ENCODE data around the gene H3-3A.
"Not testable (repeated sequence)": the region's sequence is repeated elsewhere in the genome, so short reads cannot be mapped to it uniquely, and the experiment has no call there.

Gene H3-3A

DNA sequence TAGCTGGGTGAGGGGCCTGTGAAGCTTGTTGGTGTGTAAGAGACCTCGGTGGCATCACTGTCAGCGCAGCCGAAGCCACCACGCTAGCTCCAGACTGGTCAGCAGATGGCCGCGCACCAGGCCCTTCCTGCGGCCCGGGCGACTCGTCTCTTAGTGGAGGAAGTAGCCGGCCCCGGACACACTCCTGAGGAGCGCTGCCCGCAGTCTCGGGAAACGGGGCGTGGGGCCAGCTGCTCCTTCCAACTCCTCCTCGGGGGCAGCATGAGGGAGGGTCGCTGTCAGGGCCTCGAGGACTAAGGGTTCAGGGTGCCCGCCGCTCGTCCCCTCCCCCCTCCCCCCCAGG, 20.4 kb downstream of the H3-3A start:
- H3K27ac ChIP-seq = peak overlapping the region; percentile 29
- no peak for DNase-seq (ENCODE audit: low read depth, low spot score)

DNA sequence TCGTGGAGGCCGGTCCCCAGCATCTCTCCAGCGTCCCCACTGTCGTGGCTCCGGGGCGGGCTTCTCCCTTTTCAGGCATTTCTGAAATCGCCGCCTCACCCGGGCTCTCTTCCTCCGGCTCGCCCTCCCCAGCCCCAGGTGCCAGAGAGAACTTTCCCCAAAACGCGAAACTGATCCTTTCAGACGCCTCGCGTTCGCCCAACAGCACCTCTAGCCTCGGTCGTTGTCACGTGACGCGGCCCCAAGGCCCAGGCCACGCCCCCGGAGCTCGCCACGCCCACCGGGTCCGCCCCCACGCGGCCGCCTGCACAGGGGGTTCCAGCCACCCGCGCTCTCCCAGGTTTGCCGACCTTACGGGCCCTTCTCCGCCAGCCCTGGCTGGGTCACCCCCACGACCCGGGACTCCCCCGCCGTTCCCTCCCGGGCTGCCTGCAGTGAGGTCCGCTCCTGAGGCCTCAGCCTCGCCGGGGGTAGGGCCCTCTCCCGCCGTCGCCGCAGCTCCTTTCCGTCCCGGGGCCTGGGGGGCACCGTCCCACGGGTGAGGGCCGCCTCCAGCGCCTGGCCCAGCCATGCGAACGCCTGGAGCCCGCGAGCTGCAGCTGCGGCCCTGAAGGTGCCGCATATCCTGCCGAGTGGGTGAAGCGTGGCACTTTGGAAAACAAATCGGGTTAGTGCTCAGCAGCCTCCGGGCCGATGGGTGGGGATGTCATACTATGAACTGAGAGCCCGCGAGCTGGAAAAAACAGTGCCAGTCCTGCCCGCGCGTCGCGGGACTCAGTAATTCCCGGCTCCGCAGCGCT, 21.0 kb downstream of the H3-3A start:
- peak overlapping the region; percentile 29 for H3K27ac ChIP-seq
- DNase-seq (ENCODE audit: low read depth, low spot score) = no peak

DNA sequence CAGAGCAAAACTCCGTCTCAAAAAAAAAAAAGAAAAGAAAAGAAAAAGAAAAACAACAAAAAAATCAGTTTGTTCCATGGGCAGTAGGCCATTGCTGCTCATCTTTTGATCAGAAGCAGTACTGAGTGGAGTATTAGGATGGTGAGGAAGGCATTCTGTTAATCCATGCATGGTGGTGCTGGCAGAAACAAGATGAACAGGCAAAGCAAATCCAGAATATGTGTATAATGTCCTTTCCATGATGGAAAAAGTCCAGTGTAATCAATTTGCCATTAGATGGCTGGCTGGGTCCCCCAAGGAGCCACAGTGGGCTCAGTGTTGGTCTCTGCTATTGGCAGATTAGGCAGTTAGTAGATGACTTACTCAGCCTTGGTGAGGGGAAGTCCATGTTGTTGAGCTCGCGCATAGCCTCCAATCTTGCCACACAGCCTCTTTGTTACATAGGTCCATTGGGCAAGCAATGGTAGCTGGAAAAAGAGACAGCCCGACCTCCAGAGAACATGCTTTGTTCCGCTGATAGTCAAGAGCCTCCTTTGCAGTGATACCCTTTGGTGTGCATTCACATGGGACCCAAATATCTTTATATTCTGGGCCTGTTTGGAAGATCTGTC, 23.3 kb downstream of the H3-3A start:
- DNase-seq (ENCODE audit: low read depth, low spot score) = no peak
- H3K27ac ChIP-seq = no peak overlapping the region

DNA sequence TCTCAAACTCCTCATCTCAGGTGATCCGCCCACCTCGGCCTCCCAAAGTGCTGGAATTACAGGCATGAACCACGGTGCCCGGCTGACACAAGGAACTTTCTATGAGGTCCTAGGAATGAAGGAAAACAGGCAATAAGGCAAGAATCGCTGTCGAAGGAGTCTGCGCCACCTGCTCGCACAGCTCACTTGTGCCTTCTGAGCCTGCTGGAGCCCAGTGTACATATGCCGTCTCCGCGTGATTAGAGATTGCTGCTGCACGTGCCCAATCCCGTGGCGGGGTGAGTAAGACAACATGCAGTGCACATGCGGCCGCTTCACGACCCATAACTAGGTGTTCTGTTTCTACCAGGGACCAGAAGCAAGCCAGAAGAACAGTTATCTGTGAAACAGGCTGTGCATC, 24.3 kb downstream of the H3-3A start:
- no peak overlapping the region for H3K27ac ChIP-seq
- no peak for DNase-seq (ENCODE audit: low read depth, low spot score)

DNA sequence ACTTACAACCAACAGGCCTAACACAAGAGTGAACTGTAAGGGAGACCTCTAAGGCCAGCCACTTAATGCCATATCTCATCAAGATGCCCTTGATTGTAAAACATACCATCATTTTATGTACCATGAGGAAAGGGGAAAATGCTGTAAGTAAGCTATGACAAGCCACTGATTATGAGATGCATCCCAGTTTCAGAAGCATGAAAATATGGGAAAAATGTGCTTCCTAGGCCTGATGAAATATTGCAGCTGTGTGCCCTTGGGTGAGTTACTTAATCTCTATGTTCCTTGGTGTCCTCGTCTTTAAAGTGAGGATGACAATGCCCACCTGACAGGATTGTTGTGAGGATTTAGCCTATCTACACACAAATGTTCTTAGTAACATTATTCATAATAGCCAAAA, 28.9 kb downstream of the H3-3A start:
- DNase-seq (ENCODE audit: low read depth, low spot score) = no peak
- H3K27ac ChIP-seq = no peak overlapping the region

DNA sequence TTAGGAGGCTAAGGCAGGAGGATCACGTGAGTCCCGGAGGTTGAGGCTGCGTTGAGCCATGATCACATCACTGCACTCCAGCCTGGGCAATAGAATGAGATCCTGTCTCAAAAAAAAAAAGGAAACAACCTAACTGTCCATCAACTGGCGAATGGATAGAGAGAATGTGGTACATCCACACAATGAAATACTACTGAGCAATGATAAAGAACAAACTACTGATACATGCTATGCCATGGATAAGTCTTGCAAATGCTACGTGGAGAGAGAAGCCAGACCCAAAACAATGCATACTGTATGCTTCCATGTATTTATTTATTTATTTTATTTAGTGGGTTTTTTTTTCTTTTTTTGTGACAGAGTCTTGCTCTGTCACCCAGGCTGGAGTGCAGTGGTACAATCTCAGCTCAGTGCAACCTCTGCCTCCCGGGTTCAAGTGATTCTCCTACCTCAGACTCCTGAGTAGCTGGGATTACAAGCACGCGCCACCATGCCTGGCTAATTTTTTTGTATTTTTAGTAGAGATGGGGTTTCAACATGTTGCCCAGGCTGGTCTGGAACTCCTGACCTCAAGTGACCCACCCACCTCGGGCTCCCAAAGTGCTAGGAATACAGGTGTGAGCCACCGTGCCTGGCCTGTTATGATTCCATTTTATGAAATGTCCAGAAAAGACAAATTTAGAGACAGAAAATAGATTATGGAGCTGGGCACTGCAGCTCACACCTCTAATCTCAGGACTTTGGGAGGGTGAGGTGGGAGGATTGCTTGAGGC, 29.7 kb downstream of the H3-3A start:
- not testable (repeated sequence) for DNase-seq (ENCODE audit: low read depth, low spot score); H3K27ac ChIP-seq

DNA sequence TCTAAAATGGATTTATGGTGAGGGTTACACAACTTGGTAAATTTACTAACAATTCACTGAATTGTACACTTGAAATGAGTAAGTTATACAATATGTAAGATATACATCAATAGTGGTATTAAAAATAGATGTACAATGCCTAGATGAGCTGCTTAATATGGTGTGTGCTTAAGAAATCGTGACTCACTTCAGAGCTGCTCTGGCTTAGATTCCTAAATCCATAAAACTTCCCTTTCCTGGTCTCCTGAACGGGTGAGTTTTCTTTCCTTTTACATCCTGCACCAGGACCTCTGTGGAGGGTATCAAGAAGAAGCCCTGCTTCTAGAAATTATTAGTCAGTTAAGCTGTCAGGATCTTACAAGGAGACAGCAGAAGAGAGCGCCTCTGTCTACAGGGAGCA, 30.4 kb downstream of the H3-3A start:
- no peak overlapping the region for H3K27ac ChIP-seq
- DNase-seq (ENCODE audit: low read depth, low spot score) = no peak

DNA sequence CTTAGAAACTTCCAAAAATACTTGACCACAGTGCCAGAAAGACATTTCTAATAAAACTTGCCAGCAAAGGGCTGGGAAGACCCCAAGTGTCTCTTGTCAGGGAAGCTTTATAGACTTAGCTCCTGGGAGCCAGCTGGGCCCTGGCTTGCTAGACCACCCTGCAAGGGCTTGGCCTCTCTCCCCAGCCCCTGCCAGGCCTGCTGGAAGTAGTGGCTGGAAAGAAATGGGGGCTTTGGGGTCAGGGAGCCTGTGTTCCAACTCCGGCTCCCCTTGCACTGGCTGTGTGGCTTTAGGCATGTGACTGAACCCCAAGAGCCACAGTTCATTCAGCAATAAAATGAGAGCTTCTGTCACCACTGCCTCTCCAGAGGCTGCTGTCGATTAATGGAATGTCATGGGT, 31.1 kb downstream of the H3-3A start:
- no peak overlapping the region for H3K27ac ChIP-seq
- no peak for DNase-seq (ENCODE audit: low read depth, low spot score)

DNA sequence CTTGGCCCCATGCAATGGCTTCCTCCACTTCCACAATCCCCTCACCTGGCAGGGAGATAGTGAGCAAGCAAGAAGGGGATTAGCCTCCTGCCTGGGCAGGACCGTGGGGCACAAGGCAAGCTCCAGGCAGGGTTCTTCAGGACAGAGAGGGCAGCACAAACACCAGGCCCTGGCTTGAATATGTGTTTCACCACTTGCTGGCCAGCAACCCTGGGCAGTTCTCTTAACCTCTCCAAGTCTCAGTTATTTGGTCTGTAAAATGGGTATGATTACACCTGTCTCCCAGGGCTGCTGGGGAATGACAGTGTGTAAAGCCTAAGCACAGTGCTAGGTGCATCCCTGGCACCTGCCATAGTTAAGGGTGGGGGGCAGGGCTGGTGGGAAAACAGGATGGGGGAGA, 31.9 kb downstream of the H3-3A start:
- no peak overlapping the region for H3K27ac ChIP-seq
- DNase-seq (ENCODE audit: low read depth, low spot score) = no peak

DNA sequence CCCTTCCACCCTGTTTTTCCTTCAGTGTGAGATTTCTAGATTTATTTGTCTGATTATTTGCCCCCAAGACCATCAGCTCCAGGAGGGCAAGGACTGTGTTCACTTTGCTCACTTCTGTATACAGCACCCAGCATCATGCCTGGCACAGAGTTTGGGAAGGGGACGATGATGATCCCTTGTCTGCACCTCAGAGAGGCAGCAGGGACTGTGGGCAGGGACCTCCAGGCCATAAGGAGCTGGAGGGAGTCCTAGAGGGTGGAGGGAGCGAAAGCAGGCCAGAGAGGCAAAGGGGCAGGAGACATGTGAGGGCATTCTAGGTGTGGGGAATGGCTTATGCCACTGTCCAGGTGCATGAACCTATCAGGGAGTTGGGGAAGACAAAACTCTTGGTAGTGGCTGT, 32.8 kb downstream of the H3-3A start:
- no peak for DNase-seq (ENCODE audit: low read depth, low spot score)
- H3K27ac ChIP-seq = no peak overlapping the region

DNA sequence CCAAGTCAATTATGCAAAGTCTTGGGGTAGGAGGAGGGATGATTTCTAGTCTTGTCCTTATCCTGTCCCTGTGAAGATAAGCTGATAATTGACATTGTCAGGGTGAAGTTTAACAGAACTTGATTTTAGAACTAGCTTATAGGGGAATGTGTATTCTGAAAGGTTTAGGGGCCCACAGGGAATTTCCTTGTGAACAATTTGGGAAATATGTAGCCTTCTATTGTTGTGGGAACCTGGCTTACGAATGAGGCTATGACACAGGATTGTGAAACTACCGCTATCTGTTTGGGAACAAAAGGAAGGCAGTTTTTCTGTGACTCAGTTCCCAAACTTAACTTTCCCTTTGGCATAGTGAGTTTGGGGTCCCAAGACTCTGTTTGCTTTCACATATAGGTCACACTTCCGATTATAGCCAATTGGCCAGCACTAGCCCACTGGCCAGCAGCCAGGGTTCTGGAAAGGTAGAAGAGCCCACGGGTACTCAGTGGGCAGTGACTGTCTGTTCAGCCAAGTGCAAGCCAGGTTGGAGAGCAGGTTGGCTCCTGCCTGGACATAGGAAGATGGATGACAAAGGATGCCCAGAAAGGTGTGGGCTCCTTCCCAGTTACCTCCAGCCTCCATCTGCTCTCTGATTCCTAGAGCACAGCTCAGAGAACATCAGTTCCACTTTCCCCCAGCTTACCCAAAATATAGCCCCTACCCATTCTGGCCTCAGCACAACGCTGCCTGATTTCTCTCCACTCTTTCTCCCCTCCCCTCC, 35.5 kb downstream of the H3-3A start:
- peak overlapping the region; percentile 31 for H3K27ac ChIP-seq
- DNase-seq (ENCODE audit: low read depth, low spot score) = peak; percentile 72

DNA sequence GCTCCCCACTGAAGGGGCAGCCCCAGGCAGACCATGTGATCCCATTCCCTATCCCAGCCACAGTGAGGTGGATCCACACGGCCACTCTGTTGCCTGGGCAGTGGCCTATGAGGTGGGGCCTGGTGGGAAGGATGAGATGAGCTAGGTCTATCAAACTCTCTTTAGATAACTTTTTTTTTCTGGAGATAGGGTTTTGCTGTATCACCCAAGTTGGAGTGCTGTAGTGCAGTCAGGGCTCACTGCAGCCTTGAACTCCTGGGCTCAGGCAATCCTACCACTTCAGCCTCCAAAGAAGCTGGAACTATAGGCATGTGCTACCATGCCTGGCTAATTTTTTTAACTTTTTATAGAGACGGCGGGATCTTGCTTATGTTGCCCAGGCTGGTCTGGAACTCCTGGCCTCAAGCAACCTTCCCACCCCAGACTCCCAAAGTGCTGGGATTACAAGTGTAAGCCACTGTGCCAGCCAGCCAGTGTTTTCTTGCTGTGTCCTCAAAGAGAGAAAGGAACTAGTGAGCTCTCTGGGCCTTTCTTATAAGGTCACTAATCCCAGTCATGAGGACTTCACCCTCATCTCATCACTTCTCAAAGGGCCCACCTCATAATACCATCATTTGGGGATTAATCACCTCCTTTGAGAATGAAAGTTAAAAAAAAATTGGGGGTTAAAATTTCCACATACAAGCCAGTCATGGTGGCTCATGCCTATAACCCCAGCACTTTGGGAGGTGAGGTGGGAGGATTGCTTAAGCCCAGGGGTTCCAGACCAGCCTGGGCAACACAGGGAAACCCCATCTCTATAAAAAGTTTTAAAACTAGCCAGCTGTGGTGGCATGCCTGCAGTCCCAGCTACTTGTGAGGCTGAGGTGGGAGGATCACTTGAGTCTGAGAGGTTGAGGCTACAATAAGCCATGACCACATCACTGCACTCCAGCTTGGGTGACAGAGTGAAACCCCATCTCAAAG, 36.6 kb downstream of the H3-3A start:
- no peak for DNase-seq (ENCODE audit: low read depth, low spot score)
- no peak overlapping the region for H3K27ac ChIP-seq

DNA sequence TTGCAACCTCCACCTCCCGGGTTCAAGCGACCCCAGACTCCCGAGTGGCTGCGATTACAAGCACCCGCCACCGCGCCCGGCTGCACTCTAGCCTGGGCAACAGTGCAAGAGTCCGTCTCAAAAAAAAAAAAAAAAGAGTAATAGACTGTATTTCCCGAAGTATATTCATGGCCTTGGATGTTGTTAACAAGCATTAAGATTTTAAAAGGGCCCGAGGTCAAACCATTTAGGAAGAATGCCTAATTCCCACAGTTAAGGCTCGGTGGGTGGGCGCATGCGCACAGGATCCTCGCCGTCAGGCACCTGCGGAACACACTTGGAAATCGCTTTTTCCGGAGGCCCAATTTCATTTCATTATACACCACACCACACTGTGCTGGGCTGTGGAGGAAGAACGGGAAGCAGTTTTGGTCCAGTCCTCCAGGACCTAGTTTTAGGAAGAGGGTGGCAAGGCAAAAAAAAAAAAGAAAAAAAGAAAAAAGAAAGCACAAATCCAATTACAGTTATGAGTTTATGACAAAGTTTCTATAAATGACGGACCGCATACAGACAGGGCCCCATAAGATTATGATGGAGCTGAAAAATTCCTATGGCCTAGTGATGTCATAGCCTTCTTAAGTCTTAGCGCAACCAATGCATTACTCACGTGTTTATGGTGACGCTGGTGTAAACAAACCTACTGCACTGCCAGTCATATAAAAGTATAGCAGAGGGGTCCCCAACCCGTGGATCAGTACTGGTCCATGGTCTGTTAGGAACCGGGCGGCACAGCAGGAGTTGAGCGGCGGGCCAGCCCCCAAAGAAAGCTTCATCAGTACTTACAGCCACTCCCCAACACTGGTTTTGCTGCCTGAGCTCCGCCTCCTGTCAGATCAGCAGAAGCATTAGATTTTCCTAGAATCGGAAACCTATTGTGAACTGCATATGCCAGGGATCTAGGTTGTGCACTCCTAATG, 38.2 kb downstream of the H3-3A start:
- no peak for DNase-seq (ENCODE audit: low read depth, low spot score)
- H3K27ac ChIP-seq = no peak overlapping the region

DNA sequence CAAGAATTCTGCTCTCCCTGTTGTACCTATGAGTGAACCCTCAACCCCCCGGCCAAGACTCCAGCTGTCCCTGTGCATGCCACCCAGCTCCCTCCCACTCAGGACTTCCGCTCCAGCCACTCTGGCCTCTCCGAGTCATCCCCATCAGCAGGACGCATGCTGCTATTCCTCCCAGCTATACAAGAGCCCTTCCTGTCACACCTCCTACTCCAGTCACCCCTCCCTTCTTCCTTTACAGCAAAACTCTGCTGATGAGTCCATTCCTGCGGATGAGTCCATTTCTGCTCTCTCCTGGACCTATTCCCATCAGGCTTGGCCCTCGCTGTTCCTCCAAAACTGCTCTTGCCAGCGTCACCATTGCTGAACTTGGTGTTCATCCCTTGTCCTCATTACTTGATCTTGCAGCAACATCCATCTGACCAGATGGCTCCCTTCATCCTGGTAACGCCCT, 42.2 kb downstream of the H3-3A start:
- DNase-seq (ENCODE audit: low read depth, low spot score) = no peak
- no peak overlapping the region for H3K27ac ChIP-seq

DNA sequence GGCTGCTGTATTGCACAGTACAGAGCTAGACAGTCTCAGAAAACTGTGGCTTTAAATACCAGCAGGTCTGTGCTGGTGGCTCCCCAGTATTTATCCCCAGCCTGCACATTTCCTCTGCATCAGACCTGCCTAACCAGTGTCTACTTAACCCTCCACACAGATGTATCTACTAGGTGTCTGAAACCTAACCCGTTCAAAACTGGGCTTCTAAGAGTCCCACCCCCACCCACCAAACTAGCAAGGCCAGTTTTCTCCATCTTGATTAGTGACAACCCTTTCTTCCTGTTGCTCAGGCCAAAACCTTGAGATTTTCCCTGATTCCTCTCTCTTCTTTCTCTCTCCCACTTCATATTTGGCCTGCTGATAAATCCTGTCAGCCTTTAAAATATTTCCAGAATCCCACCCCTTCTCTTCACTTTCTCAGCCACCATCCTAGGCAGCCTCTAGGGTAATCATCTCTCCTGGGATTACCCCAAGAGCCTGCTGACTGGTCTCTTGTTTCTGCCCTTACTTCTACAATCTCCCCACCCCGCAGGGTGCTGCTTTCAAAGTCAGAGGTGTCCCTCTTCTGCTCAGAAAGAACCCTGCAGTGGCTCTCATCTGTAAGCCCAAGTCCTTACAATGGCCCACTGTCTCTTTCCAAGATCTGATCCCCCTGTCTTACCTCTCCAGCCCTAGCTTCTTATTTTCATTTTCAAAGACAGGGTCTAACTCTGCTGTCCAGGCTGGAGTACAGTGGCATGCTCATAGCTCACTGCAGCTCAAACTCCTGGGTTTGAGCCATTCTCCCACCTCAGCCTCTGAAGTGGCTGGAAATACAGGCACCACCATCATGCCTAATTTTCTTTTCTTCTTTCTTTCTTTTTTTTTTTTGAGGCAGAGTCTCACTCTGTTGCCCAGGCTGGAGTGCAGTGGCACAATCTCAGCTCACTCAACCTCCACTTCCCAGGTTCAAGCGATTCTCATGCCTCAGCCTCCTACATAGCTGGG, 45.2 kb downstream of the H3-3A start:
- H3K27ac ChIP-seq = no peak overlapping the region

DNA sequence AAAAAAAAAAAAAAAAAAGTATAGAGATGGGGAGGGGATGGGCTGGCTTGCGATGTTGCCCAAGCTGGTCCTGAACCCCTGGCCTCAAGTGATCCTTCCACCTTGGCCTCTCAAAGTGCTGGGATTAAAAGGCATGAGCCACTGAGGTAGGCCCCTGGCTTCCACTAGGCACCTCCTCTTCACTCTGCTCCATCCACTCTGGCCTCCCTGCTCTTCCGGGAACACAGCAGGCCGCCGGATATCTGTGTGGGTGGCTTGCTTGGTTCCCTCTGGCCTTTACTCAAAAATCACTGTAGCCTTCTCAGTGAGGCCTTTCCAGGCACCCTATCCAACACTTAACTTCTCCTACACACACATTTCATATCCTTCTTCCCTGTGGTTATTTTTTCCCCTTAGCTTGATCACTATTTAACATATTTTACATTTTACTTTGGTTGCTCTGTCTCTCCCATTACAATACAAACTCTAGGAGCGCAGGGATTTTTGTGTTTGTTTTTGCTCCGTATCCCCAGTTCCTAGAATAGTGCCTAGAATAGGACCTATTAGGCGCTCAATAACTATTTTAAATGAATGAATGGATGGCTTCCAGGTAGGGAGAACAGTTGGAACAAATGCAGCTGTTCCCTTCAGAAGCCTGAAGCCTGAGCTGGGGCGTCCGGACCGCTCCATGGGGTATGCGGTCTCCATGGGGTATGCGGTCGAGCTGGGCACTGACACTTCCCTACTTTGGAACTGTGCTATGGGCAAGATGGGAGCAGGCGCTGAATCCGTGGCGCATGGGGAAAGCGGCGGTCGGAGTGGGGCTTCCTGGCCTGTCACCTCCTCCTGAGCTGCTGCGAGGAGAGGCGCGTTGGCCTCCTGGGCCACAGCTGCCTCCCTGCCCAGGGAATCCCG, 46.7 kb downstream of the H3-3A start:
- H3K27ac ChIP-seq = peak overlapping the region; percentile 73
- DNase-seq (ENCODE audit: low read depth, low spot score) = no peak

More for the DNA sequence above, 45.2 kb downstream of the H3-3A start:
- DNase-seq (ENCODE audit: low read depth, low spot score) = no peak

Data from epithelial cell of prostate (primary cell).